ENCODE data around the gene COL5A1. TPM values are rescaled to one million over a fixed set of nuclear protein-coding genes. Genes with fewer than 3 reads are reported as not detected.

The COL5A1 gene
- total RNA-seq, 1 donor from 2014 or later: 2.8 TPM

DNA sequence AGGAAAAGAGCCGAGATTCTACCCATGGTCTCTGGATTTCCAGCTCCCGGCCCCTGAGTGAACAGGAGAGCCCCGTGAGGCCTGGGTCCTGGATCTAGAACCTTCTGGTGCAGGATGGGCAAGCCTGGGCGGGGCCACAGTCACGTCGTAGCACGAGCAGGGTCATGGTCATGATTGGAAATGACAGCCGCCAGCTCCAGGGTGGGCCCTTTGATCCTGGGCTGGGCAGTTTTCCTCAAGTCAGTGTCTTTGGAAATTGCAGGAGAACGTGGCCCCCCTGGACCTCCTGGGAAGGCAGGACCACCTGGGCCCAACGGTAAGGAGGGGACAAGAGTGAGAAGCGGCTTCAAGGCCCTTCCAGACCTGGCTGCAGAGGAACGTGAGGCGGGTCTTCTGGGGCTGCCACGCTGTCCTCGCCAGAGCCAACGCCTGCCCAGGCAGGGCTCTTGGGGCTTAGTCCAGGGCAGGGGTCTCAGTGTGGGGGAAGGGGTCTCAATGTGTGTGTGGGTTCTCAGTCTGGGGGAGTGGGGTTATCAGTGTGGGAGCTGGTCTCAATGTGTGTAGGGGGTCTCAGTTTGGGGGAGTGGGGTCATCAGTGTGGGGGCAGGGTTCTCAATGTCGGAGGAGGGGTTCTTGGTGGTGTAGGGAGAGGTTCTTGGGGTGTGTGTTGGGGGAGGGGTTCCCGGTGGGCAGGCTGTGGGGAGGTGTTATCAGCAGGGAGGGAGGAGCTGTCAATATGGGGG lies 241.6 kb downstream of the COL5A1 start:
- DNase-seq (ENCODE audit: low spot score) (no peak), ATAC-seq (no peak)

DNA sequence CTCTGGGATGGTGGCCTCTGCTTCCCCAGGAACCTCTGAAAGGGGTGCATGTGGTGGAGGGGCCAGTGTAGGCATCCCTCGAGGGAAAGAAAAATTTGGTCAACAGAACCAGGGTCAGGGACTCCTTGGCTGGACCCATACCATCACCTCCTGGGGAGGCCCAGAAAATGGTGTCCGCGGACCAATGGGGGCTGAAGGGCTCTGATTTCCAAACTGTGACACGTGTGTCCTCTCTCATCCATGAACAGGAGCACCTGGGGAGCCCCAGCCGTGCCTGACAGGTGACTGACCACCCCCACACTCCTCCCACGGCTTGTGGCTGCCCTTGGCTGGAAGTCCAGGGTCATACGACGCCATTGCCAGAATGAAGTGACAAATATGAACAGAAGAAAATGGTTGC lies 242.9 kb downstream of the COL5A1 start:
- ATAC-seq (no peak), DNase-seq (ENCODE audit: low spot score) (no peak)

DNA sequence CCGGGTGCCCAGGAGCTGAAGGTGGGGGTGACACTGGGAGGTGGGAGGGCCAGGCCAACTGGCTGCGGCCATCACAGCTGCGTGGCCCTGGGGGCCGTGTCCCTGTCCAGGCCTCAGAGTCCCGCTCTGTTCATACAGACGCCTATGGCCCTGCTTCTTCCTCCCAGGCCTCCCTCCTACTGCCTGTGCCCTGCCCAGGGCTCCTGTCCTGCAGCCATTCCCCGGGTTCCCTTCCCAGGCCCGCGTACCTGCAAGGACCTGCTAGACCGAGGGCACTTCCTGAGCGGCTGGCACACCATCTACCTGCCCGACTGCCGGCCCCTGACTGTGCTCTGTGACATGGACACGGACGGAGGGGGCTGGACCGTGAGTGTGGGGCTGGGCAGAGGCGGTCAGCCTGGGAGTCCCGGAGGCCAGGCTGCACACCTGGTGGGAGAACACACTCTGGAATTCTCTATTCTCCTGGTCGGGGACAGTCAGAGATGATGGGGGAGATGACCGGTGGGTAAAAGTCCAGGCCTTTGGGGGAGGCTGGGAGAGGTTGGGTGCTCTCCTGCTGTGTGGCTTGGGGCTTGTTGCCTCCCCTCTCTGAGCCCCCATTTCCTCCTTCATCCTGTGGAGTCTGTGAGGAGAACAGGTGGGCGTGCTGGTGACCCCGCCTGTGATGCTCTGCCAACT lies 243.5 kb downstream of the COL5A1 start:
- ATAC-seq: no peak
- DNase-seq (ENCODE audit: low spot score): no peak

DNA sequence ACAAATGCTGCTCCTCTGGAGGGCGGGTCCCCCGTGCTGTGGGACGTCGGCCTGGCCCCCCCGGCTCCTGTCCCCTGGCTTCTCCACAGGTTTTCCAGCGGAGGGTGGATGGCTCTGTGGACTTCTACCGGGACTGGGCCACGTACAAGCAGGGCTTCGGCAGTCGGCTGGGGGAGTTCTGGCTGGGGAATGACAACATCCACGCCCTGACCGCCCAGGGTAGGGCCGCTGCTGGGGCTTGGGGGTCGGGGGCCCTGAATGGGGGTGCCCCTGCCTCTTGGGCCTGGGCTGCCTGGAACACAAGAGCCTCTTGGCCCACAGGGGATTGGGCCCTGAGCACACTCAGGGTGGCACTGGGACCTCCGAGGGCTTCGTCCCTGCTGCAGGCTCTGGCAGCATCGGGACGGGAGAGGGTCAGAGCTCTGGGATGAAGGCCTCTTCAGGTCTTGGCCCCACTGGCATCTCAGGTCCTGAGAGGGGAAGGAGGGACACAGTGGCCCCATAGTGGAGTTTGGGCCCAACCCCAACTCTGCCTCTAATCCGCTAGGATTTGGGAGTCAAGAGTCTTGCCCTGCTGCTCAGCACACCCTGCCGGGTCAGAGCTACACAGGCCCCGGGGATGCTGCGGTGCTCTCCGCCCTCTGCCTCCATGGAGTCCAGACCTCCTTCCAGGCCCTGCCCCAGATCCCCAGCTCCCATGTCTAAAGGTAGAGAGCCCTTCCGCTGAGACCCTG lies 244.2 kb downstream of the COL5A1 start:
- DNase-seq (ENCODE audit: low spot score): no peak
- ATAC-seq: no peak

DNA sequence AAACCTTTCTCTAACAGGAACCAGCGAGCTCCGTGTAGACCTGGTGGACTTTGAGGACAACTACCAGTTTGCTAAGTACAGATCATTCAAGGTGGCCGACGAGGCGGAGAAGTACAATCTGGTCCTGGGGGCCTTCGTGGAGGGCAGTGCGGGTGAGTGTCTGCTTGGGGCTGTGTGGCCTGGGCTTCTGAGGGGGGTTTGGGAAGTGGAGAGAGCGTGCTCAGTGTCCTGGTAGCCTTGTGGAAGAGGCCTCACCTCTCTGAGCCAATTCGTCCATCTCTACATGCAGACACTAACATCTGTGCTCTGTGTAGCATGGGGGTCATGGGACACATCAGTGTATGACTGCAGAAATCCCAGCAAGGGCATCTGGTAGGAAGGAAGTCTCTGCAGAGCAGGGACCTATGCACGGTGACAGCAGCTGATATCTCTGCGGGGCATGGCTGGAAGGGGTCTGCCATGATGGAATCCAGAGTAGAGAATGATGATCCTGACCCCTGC lies 244.9 kb downstream of the COL5A1 start:
- ATAC-seq (no peak), DNase-seq (ENCODE audit: low spot score) (peak; percentile 30)

DNA sequence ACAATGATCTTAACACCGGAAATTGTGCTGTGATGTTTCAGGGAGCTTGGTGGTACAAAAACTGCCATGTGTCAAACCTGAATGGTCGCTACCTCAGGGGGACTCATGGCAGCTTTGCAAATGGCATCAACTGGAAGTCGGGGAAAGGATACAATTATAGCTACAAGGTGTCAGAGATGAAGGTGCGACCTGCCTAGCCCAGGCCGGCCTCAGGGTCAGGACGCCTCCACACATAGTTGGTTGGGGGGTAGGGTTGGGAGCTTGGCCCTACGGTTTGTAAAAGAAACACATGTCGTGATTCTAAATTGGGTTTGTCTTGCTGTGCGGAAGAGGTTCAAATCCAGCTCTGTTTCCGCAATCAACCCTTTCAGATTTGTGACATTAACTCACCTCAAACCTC lies 245.6 kb downstream of the COL5A1 start:
- no peak for ATAC-seq
- DNase-seq (ENCODE audit: low spot score): peak; percentile 18

DNA sequence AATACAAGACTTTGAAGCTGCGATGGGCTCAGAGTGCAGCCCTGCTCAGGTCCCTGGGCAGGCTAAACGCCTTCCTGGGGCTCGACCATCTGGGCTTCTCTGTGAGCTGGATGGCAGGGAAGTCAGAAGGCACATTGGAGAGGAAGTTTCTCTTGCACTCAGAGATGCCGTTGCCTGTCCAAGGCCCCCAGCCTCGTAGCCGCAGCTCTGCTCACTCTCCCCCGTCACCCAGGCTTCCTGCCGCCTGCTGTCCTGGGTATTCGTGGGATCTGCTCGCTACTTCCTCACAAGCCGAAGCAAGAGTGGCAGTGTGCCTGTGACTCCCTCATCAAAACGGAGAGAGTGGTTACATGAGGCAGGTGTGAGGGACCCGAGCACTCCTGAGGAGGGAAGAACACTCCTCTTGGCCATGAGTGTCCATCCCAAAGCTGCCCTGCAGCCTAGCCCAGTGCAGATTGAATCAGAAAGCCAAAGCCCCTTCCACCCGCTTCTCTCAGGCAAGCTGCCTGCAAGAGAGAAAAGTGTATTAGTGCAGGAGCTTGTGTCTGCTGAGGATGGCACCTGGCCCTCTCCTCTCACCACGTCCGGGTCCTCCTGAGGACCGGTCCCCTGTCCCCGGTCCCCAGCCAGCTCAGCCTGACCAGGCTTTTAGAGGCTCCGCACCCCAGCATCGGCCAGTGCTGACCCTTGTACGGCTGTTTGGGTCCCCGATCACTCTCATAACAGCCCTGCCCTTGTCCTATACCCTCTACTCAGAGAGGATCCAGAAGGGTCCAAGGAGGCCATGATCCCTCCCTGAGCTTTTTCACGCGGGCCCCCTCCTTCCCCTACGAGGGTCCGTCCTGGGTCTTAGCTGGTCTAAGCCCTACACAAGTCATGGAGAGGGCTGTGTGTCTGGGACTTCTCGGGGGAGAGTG lies 246.3 kb downstream of the COL5A1 start:
- peak; percentile 42 for DNase-seq (ENCODE audit: low spot score)

DNA sequence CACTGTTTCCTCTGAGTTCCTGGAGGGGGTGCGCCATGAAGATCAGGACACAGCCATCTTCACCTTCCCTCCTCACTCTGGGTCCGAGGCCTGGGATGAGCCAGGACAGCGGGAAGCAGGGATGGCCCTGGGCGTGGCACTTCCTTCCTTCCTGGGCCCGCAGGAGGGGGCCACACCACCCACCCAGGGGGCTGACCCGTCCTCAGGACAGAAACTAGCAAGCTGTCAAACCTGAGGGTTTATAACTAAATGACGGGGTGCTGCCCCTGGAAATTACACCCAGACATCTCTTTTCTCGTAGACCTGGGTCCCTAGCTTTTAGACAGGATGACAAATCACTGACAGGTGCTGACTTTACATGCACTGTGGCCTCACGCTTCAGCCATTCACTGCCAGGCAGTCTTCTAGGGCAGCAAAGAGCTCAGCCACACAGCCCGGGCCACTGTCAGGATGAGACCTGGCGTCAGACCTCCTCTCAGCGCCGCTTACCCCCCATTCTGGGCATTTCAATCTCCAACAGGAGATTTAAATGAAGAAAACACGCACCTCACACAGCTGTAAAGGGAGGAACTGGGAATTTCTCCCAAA lies 247.1 kb downstream of the COL5A1 start:
- DNase-seq (ENCODE audit: low spot score) (peak; percentile 39), ATAC-seq (no peak)

More for the DNA sequence above, 246.3 kb downstream of the COL5A1 start:
- no peak for ATAC-seq

DNA sequence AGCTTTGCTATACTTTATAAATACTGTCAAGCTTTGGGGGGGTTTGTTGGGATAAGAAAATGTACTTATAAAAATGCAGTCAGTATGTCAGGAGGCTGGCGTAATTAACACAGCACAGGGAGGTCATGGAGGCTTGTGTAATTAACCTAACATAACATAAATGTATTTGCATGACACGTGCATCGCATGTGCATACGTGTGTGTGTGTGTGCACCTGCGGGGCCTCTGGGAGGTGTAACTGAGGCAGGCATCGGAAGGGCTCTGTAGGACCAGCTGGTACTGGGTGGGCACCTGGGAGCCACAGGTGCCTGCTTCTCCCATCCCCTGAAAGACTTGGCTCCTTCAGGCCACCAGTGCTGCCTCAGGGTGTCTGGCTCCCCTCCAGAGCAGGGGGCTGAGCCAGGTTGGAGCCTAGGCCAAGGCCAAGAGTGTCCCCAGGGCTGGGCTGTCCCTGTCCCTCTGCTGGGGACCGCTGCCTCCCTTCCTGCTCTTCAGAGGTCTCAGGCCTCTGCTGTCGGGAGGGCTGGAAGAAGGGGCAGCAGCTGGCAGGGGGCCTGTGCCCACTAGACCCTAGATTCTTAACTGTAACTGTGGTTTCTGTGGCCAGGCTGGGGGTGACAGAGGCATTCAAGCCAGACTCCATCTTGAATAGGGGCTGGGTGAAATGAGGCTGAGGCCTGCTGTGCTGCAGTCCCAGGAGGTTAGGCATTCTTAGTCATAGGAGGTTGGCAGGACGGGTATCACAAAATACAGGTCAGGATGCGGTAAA lies 248.0 kb downstream of the COL5A1 start:
- ATAC-seq (peak; percentile 13), DNase-seq (ENCODE audit: low spot score) (peak; percentile 45)

DNA sequence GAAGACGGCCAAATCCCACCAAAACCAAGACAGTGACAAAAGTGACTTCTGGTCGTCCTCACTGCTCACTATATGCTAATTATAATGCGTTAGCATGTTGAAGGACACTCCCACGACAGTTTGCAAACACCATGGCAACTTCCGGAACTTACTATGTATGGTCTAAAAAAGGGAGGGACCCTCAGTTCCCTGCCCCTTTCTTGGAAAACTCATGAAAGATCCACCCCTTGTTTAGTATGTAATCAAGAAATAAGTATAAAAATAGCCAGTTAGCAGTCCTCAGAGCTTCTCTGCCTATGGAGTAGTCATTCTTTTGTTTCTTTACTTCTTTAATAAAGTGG lies 248.5 kb downstream of the COL5A1 start:
- no peak for DNase-seq (ENCODE audit: low spot score)
- ATAC-seq: peak; percentile 5

DNA sequence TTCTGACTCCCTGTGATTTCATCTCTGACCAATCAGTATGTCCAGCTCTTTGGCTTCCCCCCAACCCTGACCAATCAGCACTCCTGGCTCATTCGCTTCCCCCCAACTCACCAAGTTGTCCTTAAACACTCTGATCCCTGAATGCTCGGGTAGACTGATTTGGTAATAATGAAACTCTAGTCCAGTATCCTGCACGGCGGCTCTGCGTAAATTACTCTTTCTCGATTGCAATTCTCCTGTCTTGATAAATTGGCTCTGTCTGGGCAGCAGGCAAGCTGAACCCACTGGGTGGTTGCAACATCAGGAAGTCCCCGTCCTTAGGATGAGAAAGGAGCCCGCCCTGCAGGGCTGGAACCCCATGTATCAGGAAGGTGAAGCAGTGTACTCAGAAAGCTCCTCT lies 249.4 kb downstream of the COL5A1 start:
- DNase-seq (ENCODE audit: low spot score) (peak; percentile 39), ATAC-seq (peak; percentile 14)

DNA sequence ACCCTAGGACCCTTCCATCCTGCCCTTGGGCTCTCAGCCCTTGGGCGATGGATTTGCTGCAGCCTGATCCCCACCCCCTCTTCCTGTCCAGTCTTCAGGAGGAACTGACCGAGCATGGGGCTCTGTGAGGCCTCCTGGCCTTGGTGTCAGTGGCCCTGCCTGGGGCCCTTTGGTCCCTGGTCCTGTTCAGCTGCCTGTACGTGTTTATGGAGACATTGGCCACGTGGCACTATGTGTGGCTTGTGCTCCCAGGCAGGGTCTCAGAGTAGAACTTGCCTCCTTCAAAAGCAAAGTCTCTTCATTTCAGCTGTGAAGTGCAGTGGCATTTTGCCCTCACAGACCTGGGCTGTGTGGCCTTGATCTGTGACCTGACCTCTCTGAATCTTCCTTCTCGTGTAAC lies 250.1 kb downstream of the COL5A1 start:
- DNase-seq (ENCODE audit: low spot score): peak; percentile 43
- peak; percentile 26 for ATAC-seq

DNA sequence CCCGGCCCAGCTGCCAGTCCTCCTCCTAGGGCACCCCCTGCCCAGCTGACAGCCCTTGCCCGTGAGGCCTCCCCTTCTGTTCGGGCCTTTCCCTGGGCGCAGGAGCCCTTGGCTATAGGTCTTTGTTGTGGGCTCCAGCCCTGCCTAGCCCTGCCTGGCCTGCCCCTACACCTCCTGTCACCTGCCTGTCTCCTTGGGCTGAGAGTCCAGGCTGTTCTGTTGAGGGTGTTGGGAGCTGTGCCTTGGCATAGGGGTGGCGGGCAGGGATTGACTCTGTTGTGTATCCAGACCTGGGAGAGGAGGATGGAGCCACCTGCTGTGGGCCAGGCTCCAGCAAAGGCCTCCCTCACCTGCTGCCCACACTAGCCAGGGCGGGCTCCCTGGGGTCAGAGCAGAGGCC lies 250.6 kb downstream of the COL5A1 start:
- peak; percentile 35 for DNase-seq (ENCODE audit: low spot score)
- ATAC-seq: no peak

DNA sequence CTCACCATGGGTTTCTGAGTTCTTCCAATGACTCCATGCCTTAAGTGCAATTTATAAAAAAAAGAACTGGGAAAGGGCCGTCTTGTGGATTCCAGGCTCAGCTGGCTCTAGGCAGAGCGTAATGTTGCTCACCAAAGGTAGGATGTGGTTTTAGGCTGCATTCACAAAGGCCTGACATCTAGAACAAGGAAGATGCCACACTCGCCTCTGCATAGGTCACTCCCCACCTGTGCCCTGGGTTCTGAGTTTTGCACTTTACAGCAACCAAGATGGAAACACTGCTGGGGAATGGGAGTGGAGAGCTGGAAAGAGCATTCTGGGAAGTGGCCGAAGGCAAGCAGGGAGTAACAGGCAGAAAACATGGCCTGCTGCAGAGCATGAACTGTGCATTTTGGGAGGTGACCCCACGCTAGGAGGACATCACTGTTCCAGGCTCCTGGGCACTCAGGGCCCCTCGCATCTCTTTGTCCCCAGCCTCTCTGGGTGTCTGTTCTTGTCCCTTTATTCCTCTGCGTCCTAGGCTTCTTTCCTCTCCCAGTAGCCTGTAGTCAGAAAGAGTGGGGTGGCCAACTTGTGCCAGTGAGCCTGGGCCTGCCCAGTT lies 251.3 kb downstream of the COL5A1 start:
- ATAC-seq: no peak
- peak; percentile 18 for DNase-seq (ENCODE audit: low spot score)

Other genes starting within 250 kb of the COL5A1 start
- 95.7 TPM for gene FCN2, start 239.0 kb downstream of the COL5A1 start, total RNA-seq

Data from left lobe of liver (tissue), 2 donors.